ENCODE data around the gene SEH1L.

DNA sequence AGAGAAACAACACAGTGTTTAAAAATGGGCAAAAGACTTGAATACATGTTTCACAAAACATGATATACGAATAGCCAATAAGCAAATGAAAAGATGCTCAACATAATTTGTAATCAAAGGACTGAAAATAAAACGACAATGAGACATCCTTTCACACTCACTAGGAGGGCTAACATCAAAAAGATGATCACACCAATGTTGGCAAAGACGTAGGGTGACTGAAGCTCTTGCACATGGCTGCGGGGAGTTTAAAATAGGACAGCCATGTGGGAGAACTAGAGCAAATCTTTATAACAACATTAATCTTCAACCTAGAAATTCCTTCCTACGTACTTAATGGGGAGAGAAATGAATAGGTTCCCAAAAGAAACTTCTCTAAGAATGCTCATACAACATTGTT, 19.2 kb upstream of the SEH1L start:
- TF ChIP-seq, protein P1, sequence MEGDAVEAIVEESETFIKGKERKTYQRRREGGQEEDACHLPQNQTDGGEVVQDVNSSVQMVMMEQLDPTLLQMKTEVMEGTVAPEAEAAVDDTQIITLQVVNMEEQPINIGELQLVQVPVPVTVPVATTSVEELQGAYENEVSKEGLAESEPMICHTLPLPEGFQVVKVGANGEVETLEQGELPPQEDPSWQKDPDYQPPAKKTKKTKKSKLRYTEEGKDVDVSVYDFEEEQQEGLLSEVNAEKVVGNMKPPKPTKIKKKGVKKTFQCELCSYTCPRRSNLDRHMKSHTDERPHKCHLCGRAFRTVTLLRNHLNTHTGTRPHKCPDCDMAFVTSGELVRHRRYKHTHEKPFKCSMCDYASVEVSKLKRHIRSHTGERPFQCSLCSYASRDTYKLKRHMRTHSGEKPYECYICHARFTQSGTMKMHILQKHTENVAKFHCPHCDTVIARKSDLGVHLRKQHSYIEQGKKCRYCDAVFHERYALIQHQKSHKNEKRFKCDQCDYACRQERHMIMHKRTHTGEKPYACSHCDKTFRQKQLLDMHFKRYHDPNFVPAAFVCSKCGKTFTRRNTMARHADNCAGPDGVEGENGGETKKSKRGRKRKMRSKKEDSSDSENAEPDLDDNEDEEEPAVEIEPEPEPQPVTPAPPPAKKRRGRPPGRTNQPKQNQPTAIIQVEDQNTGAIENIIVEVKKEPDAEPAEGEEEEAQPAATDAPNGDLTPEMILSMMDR (IDR thresholded peaks at IDR 0.05), result no peak
- no peak for TF ChIP-seq POLR2A (IDR thresholded peaks at IDR 0.05)
- no peak for TF ChIP-seq EP300 (IDR thresholded peaks at IDR 0.05; ENCODE audit: low read depth)

Data from transverse colon (tissue), 3 donors.